ENCODE measurements around the gene ACTR8.

The ACTR8 gene

GRCh38 chr3:53865732-53866499, 16.0 kb downstream of the ACTR8 start:
- no peak for DNase-seq (ENCODE audit: low read depth)

DNA sequence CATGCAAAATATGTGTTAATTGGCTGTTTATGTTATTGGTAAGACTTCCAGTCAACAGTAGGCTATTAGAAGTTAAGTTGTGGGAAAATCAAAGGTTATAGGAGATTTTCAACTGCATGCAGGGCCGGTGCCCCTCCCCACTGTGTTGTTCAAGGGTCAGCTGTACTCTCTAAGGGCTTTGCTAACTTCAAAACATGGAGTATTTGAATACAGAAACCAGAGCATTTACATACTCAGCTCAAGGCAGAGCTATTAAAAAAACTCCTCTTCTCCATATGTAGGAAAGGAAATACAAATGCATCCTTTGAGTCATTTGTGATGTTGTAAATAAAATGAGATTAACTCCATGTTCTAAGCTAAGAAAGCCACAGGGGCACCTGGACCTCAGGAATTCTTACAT, 18.8 kb downstream of the ACTR8 start:
- DNase-seq (ENCODE audit: low read depth): no peak

DNA sequence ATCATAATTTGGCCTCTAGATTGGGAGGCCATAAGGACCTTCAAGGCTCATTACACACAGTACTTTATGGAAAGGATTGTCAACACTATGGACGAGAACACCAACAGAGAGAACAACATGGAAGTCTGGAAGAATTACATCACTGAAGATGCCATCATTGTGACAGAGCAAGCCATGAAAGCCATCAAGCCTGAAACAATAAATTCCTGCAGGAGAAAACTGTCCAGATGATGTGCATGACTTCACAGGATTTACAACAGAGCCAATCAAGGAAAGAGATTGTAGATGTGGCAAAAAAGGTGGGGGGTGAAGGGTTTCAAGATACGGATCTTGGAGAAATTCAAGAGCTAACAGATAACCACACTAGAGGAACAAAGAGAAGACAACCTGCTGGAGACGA, 19.7 kb downstream of the ACTR8 start:
- DNase-seq (ENCODE audit: low read depth): no peak

GRCh38 chr3:53860196-53860595, 21.8 kb downstream of the ACTR8 start:
- DNase-seq (ENCODE audit: low read depth): no peak

GRCh38 chr3:53859178-53859577, 22.8 kb downstream of the ACTR8 start:
- no peak for DNase-seq (ENCODE audit: low read depth)

DNA sequence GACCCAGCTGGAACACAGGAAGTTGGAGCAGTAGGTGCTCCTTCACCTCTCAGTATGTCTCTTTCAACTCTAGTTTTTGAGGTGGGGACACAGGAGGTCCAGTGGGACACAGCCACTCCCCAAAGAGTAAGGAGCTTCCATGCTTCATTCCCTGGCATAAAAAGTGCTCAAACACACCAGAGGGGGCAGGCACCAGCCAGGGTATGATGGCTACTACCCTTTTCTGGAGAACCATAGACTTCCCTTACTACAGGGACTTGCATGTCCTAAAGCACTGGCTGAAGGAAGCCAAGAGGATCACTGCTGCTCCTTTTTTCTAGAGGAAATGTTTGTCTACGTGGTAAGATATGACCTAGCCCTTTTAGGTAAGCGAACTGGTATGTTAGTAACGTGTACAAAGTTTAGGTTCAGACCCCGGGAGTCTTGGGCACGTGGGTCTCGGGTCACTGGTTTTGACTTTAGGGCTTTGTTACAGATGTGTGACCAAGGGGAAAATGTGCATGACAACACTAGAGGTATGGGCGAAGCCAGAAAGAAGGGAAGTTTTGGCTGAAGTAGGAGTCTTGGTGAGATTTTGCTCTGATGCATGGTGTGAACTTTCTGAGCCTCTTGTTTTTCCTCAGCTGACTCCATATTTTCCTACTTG, 23.7 kb downstream of the ACTR8 start:
- no peak for DNase-seq (ENCODE audit: low read depth)

- no peak for DNase-seq (ENCODE audit: low read depth)
These were observed 25.0 kb downstream of the ACTR8 start for GRCh38 chr3:53856964-53857363.

- DNase-seq (ENCODE audit: low read depth): peak; percentile 46
These were observed 31.1 kb downstream of the ACTR8 start for GRCh38 chr3:53850895-53851294.

GRCh38 chr3:53849916-53850315, 32.0 kb downstream of the ACTR8 start:
- DNase-seq (ENCODE audit: low read depth): no peak

- no peak for DNase-seq (ENCODE audit: low read depth)
These were observed 35.1 kb downstream of the ACTR8 start for GRCh38 chr3:53846851-53847155.

DNA sequence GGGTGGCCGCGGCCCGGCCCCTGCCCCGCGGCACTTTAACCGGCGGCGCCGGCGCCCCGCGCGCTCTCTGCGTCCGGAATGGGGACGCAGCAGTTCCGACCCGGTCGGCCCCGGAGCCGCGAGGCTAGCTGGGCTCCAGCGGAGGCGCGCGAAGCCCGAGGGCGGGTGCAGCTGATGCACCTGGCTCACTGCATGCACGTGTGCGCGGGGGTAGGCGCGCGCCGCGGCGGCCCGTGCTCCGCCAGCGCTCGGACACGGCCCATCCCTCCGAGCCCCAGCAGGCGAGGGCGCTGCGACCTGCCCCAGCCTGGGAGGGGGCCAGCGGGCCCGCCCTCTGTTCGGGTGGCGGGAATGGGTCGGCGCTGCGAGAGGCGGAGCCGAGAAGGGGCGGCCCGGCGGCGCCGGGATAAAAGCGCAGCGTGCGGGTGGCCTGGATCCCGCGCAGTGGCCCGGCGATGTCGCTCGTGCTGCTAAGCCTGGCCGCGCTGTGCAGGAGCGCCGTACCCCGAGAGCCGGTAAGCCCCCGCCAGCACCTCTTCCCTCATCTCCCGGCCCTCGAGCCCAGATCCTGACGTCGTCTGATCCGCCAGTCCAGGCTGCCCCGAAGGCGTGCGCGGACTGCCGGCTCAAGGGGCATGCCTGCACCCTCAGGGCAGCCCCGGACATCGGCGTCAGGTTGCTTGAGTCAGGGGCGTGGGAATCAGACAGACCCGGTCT, 35.7 kb downstream of the ACTR8 start, which contains the start of the genes CHDH and IL17RB:
Gene CHDH (minus strand): TSS at position 286 of the 717 bp plus-strand sequence. CDS start 22,411 bp downstream, outside the sequence.
Gene IL17RB (plus strand): TSS at position 435 of the 717 bp plus-strand sequence. CDS start 21 bp downstream, at position 456.
- DNase-seq (ENCODE audit: low read depth): no peak

- DNase-seq (ENCODE audit: low read depth): no peak
These were observed 36.1 kb downstream of the ACTR8 start for GRCh38 chr3:53845881-53846133.

- DNase-seq (ENCODE audit: low read depth): peak; percentile 26
These were observed 36.7 kb downstream of the ACTR8 start for GRCh38 chr3:53845103-53845880.

GRCh38 chr3:53844262-53845102, 37.5 kb downstream of the ACTR8 start:
- DNase-seq (ENCODE audit: low read depth): no peak

- DNase-seq (ENCODE audit: low read depth): no peak
These were observed 38.5 kb downstream of the ACTR8 start for GRCh38 chr3:53843195-53844177.

- peak; percentile 18 for DNase-seq (ENCODE audit: low read depth)
These were observed 39.3 kb downstream of the ACTR8 start for GRCh38 chr3:53842436-53843194.

DNA sequence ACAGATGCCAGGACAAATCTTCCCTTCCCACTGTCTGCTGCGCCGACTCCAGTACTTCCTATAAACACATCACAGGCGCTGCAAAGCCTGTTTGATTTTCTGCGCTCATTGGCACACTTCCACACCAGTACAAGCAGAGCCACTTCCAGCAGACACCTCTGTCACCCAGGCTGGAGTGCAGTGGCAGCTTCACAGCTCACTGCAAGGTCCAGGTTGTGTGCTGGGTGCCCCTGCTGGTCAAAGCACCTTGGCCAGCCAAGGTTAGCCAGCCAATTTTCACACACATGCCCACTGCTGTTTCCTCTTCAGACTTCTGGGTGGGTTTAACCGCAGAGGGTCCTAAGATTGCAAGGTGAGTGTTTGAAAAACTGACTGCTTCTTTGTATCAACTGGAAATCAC, 40.7 kb downstream of the ACTR8 start:
- DNase-seq (ENCODE audit: low read depth): no peak

DNA sequence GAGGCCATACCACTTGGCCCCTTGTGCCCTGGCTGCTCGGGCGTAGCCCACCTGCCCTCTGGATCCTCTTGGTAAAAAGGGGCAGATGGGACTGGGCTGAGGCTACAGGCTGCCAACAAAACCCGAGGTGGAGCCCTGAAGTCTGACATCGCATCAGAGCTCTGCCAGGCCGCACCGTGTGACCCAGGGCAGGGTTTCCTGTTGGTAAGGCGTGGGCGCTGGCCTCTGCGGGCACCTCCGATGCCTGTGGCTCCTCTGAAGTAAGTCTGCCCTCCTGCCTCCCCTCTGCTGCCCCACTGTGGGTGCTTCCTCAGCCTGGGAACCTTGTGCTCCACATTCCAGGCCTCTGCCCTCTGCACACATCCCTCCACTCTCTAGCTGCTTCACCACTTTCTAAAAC, 44.6 kb downstream of the ACTR8 start:
- DNase-seq (ENCODE audit: low read depth): no peak

DNA sequence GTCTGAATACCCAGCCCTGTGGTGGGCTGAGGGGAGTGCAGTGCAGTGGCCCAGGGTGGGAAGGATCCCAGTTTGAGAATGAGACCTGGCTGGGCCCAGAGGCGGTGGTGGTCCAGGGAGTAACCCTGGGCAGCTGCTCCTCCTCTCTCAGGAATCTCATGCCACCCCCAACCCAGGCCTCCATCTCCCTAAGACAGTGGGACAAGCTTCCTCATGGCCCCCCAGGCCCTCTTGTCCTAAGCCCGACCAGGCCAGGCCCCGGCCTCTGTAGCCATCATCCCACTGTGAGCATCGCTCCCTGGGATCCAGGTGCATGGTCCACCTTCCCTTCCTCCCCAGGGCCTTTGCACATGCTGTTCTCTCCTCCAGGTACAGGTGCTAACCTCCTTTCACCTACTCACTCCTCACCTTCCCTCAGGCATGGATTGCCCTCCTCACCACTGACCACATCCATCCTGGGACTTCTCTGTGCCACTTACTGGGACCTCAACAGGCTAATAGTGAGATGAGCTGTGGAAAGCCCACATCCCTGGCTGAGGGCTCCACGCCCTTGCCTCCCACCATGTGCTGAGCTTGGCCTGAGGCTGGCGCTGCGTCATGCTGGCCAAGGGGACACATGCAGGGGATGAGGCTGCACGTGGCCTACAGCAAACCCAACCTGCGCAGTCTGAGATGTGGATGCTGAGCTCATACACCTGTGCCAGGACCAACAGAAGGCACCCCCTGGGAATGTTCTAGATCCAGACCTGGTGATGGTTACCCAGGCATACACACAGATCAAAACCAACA, 45.7 kb downstream of the ACTR8 start:
- DNase-seq (ENCODE audit: low read depth): no peak

Data from iris pigment epithelial cell (primary cell).